Fibroblast of skin of left quadriceps (primary cell): ENCODE measurements around the gene DLGAP1.
"Not testable (repeated sequence)": the region's sequence is repeated elsewhere in the genome, so short reads cannot be mapped to it uniquely, and the experiment has no call there.

ENCODE experiments used
- DNase-seq, 2 experiments: peaks; one replicate each; pipeline ENCODE4 v3.0.0-alpha.2; 2013; ENCODE audit warnings: low read depth in 2 of 2

DLGAP1 gene

DNA sequence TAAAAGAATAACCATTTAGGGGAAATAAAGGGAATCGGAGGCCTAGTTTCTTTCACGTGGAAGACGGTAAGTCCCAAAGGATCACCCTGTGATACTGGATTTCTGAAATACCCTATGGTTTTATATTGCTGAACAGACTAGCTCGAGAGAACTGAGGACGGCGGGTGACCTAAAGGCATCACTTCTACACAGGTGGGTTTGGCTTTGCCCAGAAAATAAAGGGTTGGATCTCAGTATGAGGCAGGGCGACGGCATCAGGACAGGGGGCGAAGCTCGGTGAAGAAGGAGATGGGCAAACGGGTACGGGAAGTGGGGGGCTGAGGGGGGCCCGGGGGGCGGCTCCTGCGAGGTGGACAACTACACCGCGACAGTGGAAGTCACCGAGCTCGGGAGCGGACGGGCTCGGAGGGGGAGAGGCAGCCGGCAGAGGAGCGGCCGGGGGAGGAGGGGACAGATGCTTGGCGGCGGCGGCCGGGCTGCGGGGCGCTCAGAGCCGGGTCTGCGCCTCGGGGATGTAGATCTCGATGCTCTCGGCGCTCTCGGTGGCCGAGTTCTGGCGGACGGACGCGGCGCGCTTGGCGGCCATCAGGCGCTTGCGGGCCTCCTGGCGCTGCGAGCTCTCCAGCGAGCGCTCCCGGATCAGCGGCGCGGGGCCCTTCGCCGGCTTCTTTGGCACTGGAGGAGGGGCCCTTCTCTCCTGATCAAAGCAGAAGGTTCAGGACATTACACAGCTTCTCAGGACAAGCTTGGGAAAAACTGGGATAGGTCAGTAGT is 956.2 kb downstream of the DLGAP1 start:
- no peak for DNase-seq

DNA sequence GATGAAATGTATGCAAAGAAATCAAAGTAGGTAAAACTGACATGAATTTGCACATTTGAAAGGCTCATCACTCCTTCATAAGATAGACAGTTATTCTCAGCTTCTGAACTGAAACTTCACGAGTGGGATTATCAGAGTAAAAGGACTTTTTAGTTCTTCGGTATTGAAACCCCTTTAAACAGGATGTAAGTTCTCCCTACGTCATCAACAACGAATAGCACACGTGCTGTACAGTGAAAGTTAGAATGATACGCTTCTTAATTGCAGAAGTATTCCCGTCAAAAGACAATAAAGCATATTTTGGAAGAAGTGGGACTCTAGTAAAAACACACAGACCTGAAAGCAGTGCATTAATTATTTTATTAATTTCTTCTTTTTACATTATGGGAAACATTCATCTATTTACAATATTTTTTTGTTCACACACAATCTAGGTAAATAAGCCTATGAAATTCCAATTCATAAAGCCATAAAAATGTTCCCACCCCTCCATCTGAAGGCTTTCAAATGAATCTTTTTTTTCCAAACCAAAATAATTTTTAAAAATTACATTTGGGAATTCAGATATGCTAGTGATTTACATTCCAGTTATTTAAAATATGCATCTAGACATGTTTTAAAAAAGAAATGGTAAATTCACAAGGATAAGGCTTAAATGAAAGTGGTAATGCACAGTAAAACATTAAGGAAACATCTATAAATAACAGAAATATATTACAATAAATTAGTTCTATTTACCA is 959.2 kb downstream of the DLGAP1 start:
- DNase-seq = no peak

DNA sequence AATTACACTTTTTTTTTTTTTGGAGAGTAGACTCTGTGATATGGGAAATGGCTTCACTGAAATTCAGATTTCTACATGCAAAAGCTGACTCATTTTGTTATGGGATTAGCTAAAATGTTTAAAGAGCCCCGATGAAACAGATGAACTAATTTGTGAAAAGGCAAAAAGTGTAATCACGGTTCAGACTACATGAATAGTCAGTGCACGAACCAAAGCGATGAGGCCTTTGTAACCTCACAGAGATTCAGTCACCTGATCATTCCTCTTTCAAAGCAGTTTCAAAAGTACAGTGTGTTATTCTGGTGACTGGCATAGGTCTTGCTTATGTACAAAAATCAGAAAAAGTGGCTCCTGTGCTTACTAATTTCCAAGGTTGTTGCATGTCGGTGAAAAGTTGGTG is 960.5 kb downstream of the DLGAP1 start:
- no peak for DNase-seq

DNA sequence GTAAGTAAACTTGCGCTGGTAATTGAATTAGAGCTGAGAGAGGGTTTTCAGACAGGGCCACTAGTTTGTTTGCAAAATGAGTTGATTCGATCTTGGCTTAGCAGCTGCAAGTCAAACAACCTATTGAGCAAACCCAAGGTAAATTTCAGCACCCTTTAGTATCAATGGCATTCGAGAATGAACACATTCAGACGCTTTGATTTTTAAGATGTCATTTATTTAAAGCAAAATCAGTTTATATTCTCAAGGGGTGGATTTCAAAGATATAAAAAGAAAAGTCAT is 960.9 kb downstream of the DLGAP1 start:
- DNase-seq = no peak

DNA sequence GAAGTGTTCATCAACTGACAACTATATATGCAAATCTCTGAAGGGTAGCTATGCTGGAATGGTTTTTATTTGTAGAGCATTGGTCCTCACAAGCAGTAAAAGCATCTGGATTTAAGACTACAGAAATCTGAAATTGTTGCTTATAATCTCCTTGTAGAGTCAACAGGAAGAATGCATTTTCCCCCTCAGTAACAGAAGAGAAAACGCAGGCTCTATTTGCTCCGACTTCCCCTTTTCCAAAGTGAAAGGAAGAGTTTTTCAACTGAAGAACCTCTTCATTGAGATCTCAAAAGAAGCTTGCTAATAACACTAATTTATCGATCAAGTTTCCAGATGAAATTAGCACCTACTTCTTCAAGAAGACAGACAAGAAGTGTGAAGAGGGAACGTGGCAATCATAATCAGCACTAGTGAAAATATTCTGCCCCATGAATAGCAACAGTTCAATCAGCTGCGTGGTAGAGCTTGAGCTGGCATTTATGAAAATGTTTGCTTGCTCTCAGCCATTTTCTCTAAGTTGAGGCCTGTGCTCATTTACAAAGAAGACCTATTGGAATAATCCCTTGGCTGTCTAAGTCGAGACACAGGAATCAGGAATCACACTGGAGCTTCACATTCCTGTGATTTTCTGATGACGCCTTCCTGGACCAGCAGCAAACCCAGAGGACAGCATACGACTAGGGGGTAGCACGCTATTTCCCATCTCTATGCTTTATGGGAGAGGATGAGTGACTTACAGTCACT is 961.4 kb downstream of the DLGAP1 start:
- no peak for DNase-seq

DNA sequence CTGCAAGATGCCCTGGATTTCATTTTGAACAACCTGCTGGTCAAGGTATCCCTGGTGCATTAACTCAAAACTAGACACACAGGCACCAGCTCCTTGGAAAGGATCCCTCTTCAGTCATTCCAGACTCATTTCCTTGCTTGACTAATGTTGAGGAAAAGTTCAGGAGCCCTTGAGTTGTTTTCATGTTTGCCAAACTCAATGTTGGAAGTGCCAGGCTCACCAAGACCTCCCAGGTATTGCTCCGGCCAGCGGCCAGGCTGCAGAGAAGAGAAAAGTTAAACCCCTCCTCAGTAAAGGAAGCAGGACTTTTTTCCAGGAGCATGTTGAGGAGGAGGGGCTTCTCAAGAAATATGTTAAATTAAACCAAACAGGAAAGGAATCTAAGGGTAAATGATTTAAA is 962.4 kb downstream of the DLGAP1 start:
- DNase-seq = no peak

DNA sequence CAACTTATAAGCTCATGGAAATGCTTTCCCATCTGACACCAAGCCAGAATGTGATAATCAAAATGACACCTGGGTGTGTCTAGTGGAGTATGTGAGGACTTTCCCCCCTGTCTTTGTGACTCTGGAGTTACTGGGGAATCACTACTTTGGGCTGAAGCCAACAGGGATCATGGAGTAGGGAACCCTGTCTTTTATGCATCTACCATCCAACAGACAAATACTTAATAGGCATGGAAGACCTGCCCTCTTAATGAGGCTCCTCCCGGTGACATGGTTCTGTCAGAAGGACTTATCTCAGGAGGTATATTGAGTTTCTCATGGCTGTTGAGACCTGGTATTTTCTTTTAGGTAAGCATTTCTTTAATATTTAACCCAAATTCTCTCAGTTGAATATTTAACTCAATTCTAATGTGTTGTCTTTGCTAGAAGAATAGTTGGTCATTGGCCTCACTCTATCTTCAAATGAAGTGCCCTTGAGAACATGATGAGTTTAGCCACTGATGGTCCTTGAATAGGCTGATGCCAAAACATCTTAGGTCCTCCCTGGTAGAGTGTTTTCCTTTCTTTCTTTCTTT is 963.0 kb downstream of the DLGAP1 start:
- no peak for DNase-seq

DNA sequence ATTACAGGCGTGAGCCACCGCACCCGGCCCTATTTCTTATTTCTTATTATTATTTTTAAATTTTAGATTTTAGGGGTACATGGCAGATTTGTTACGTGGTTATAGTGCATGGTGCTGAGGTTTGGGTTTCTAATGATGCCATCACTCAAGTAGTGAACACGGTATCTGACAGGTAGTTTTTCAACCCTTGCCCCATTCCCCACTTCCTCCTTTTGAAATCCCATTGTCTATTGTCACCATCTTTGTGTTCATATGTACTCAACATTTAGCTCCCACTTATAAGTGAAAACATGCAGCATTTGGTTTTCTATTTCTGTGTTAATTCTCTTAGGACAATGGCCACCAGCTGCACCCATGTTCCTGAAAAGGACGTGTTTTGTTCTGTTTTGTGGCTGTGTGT is 965.6 kb downstream of the DLGAP1 start:
- DNase-seq = no peak

DNA sequence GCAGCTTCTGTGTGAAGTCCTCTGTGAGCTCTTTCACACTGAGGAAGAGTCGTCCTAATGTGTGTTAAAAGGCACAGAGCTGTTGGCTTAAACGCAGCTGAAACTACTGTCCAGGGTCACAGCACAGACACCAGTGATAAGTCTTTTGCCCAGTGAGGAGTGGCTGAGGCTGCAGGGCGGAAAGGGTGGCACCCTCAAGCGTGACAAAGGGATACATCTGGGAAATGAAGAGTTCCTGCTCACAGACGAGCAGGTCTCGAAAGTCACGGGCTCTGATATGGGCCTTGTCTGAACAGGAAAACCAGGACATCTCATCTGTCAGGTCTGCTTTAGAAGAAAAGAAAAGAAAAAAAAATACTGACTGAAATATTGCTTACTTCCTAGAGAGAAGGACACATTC is 968.6 kb downstream of the DLGAP1 start:
- no peak for DNase-seq

DNA sequence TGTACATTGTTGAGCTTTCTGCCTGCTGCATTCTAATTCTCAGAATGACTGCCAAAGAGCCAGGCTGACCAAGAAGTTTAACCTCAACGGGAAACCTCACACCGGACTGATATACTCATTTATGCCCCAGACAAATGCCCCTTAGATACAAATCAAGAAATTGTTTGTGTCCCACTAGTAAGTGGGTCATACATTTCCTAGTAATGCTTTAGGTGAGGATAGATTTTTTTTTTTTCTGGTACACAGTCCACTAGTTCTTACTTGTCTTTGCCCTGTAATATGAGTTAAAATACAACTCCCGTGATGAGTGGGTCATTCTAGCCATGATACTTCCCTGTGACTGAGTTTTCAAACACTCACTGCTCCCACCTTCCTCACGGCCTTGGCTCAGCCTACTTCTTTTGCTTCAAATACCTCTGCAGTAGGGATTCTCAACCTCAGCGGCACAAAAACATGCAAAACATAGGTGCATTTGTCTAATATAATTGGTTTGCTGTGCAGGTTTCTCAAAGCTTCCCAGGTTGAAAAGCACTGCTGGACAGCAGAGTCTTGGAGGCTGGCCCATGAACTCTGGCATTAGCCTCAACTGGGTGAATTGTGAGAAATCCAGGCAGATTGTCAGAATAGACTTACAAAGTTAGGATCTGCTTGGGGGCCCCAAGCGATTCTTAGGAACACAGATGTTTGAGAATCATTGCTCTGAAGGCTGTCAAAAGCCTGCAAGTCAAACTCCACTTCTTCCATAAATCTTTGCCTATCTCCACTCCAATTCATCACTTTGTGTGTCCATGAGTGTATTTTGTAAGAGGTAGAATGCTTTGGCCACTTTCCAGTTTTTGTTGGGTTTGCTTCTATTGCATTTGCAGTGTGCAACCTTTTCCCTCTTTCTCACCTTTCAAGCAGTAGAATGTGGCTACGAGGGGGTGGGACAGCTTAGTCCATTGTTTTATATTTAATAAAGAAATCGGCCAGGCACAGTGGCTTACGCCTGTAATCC is 969.7 kb downstream of the DLGAP1 start:
- no peak for DNase-seq

DNA sequence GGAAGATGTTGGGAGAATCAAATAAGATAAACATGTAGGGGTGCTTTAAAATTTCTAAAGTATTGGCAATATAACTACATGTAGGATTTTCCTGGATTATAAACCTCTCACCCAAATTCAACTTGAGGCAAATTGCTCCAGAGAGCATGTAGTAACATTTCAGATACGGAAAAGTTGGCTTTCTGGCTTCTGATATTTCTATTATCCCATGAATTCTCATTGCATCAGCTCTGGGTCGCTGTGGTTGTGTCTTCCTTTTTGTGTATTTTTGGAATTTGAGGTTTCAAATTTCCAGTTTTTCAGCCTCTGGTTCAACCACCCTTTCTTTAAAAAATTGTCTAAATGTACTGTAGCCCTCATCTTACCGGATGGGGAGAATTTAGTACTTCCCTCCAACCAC is 972.8 kb downstream of the DLGAP1 start:
- no peak for DNase-seq

DNA sequence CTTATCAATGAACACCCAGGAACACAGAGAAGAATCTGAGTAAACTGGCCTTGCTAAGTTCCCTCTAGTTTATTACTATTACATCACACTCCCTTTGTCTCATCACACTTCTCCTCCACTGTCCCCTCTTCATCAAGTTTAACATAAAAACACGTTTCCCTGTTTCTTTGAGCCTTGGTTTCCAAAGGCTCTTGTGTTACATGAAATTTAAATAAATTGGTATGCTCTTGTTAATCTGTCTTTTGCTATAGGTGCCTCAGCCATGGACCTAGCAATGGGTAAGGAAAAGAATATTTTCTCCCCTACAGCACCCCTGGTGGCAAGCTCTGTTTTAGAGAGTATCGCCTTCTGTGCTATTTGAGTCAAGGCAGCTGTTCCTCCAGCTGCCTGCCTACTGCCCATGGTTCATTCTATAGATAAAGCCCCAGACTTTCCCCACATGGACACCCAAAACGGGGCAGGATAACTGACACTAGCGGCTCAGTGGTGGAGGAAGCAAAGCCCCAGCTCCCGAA is 973.4 kb downstream of the DLGAP1 start:
- no peak for DNase-seq

DNA sequence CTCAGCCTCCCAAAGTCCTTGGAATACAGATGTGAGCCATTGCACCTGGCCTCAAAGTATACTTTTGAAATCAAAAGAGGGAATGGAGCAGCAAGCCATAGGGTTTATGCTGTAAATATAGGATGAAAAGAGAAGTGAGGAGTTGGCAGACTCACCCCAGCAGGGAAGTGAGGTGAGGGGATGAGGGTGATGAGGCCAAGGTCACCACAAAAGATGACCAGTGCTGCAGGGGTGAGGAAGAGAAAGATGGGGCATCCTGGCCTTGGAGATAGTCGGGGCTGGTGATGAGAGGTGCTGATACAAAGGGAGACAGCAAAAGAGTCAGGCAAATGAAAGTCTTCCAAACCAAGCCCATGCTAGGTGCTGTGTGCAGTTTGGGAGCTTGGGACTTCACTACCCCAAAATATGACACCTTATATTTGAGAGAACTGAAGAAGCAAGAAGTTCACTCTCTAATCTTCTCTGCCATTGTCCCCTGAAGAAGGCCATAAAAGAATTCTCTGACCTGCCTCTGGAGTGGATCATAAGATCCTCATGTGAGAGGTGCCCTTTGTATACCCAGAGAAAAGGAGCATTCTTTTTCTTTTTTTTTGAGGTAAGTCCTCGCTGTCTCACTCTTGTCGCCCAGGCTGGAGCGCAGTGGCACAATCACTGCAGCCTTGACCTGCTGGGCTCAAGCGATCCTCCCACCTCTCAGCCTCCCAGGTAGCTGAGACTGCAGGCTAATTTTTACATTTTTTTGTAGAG is 974.1 kb downstream of the DLGAP1 start:
- no peak for DNase-seq

DNA sequence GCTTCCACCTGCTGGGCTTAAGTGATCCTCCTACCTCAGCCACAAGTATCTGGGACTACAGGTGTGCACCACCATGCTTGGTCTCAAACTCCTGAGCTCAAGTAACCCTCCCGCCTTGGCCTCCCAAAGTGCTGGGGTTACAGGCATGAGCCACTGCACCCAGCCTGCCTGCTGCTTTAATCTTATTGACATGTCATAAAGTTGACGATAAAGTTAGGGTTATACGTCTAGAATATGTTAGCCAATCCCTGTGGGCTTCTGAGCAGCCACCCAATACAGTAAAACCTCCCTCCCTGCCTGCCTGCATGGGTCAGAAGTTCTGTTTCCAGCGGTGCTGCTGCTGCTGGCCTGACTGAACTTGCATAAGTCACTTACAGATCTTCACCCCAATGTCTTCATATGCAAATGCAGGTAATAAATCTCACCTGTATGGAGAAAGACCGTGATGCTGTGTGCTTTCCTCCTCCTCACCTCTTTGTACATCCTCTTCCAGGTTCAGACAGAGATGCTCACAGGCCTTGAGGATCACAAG is 975.1 kb downstream of the DLGAP1 start:
- DNase-seq = no peak

DNA sequence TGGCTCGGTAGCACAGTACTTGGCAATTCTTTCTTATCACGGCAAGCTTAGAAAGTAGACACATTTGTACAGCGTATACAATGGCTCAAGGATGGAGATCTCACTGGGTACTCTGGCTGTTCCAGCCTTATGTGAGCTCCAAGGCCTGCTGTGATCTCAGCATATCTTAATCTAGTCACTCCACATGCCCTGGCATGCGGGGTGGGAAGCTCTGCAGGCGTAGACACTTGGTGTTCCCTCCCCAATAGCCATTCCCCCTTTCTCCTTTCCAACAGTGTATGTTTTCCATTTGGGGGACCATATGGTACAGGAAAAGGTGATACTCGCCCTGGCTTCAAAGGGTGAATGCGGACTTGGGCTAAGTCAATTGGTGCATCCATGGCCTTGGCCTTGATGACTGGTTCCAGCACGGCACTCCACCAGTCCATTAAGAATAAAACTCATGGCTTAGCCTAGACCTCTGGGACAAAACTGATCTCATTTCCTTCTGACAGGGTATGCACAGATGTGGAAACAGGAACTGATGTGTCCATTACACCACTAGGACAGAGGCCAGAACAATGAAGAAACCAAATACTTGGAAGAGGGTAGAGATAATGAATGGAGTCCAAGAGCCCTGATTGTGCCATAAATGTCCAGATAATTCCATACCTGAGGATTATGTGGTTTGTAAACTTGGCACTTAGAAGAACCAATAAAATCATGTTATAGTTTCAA is 976.7 kb downstream of the DLGAP1 start:
- DNase-seq = no peak

DNA sequence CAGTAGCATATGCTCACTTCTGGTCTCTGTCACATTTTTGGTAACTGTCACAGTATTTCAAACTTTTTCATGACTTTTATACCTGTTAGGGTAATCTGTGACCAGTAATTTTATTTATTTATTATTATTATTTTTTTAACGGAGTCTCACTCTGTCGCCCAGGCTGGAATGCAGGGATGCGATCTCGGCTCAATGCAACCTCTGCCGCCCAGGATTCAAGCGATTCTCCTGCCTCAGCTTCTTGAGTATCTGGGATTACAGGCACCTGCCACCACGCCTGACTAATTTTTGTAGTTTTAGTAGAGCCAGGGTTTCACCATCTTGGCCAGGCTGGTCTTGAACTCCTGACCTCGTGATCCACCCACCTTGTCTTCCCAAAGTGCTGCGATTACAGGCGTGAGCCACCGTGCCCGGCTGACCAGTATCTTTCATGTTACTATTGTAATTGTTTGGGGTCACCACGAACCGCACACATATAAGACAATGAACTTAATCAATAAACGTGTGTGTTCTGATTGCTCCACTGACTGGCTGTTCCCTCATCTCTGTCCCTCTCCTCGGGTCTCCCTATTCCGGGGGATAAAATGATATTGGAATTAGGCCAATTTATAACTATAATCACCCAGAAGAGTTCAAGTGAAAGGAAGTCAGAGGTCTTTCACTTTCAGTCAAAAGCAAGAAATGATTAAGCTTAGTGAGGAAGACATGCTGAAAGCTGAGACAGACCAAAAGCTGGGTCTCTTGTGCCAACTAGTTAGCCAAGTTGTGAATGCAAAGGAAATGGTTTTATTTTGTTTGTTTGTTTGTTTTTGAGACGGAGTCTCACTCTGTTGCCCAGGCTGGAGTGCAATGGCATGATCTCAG is 982.2 kb downstream of the DLGAP1 start:
- no peak for DNase-seq

DNA sequence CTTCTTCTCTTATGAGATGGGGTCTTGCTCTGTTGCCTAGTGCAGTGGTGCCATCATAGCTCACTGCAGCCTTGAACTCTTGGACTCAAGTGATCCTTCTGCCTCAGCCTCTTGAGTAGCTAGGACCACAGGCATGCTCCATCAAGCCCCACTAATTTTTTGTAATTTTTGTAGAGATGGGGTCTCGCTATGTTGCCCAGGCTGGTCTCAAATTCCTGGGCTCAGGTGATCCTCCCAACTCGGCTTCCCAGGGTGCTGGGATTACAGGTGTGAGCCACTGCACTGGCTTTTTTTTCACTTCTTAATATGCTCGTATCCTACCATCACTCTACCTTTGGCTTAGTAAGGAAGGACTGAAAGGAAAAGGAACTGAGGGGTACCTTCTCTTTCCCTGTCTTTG is 983.0 kb downstream of the DLGAP1 start:
- DNase-seq = not testable (repeated sequence)

DNA sequence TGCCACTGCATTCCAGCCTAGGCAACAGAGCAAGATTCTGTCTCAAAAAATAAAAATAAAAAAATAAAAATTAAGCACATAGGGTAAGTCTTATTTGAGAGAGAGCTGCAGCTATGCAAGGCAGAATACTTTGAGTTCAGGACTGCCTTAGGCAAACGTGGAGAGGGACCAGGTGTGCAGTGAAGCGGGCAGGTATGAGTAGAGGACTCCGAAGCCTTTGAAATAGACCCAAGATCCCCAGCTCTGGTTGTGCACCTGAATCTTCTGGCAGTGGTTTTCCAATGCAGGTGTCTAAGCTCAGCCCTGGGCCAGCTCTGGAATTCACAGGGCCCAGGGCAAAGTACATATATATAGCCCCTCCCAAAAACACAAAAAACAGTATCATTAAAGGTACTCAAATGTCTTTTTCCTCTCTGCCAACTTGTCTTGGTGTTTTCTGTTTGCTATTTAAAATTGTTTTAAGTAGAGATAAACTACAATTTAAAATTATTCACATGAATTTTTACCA is 983.9 kb downstream of the DLGAP1 start:
- DNase-seq = no peak
